B cell (primary cell): Measurements from ENCODE around the gene SSH3. TPM values are rescaled to one million over a fixed set of nuclear protein-coding genes. Genes with fewer than 3 reads are reported as not detected.

ENCODE experiments used
- ATAC-seq: fragments of 200-7000 bp; cut with Tn5 transposase; one replicate; pipeline ENCODE4 v1.10.0; 2021; ENCODE audit warnings: low read depth, mild to moderate bottlenecking, moderate number of reproducible peaks, moderate library complexity
- CTCF ChIA-PET: fragments of 350-600 bp; sonication (Branson Sonifier 250); formaldehyde crosslinking; loops from one replicate; lab custom pipeline; 2021; ENCODE audit warnings: antibody characterized with exemption, inconsistent platforms; lab: Charles Lee
- POLR2A ChIA-PET: fragments of 350-600 bp; sonication (Branson Sonifier 250); formaldehyde crosslinking; loops from one replicate; lab custom pipeline; 2021; ENCODE audit warnings: antibody characterized with exemption; lab: Charles Lee
- DNase-seq: peaks from one replicate; pipeline ENCODE4 v3.0.0; 2013
- H2AFZ ChIP-seq: 2 replicates; pipeline ENCODE4 v1.6.1; 2012; ENCODE audit warnings: mild to moderate bottlenecking, low read depth, low read length; ENCODE audit not compliant: insufficient read depth, poor library complexity, severe bottlenecking
- H3K27ac ChIP-seq, 2 donors: 1 replicate in 1 of 2; 2 replicates in 1 of 2; pipeline ENCODE4 v1.5.1; 2012 to 2013; ENCODE audit warnings: low read length in 2 of 2, mild to moderate bottlenecking in 2 of 2, moderate library complexity in 1 of 2
- H3K27me3 ChIP-seq, 4 experiments: fragments of 200-600 bp in 1 of 4; sonication (generic) in 1 of 4; replicated peaks in 1 of 4; 1 replicate in 2 of 4; 2 replicates in 2 of 4; pipeline versions ENCODE4 v1.6.1 to v1.7.0; 2013 to 2016; ENCODE audit warnings: low read length in 3 of 4, mild to moderate bottlenecking in 2 of 4, mixed read lengths in 1 of 4, moderate library complexity in 1 of 4; ENCODE audit not compliant: insufficient read depth in 4 of 4, control insufficient read depth in 3 of 4; ENCODE audit errors: control extremely low read depth in 1 of 4
- H3K36me3 ChIP-seq, 2 experiments: replicated peaks in 1 of 2; 1 replicate in 1 of 2; 2 replicates in 1 of 2; pipeline versions ENCODE4 v1.6.1 to v1.7.1; 2013; ENCODE audit warnings: low read length in 1 of 2; ENCODE audit not compliant: insufficient read depth in 2 of 2, control insufficient read depth in 1 of 2; ENCODE audit errors: control extremely low read depth in 1 of 2, extremely low read depth in 1 of 2
- H3K4me1 ChIP-seq, 2 donors: fragments of 200-600 bp in 1 of 2; sonication (generic) in 1 of 2; 1 replicate in 1 of 2; 2 replicates in 1 of 2; pipeline versions ENCODE4 v1.5.1 to v1.6.1; 2013 to 2017; ENCODE audit warnings: low read length in 2 of 2; ENCODE audit not compliant: control insufficient read depth in 2 of 2, insufficient read depth in 2 of 2
- H3K4me2 ChIP-seq: replicated peaks from 2 replicates; pipeline ENCODE3; 2012; ENCODE audit warnings: mild to moderate bottlenecking, low read depth, low read length; ENCODE audit not compliant: poor library complexity, severe bottlenecking
- H3K4me3 ChIP-seq, 5 experiments: fragments of 200-600 bp in 1 of 5; sonication (generic) in 1 of 5; 1 replicate in 3 of 5; 2 replicates in 2 of 5; pipeline versions ENCODE4 v1.5.1 to v1.7.0; 2011 to 2016; ENCODE audit warnings: low read length in 4 of 5, mild to moderate bottlenecking in 4 of 5, low read depth in 2 of 5, control low read depth in 1 of 5, moderate library complexity in 1 of 5; ENCODE audit not compliant: insufficient read depth in 1 of 5; ENCODE audit errors: control extremely low read depth in 1 of 5, extremely low read depth in 1 of 5
- H3K79me2 ChIP-seq: fragments of 200-600 bp; sonication (generic); one replicate; pipeline ENCODE4 v1.6.0; 2016; ENCODE audit warnings: low read length; ENCODE audit not compliant: control insufficient read depth, insufficient read depth
- H3K9ac ChIP-seq: fragments of 200-600 bp; sonication (generic); 2 replicates; pipeline ENCODE4 v1.6.1; 2017; ENCODE audit warnings: mild to moderate bottlenecking, low read length, moderate library complexity
- H3K9me3 ChIP-seq, 3 donors: one replicate each; pipeline versions ENCODE4 v1.6.1 to v1.7.1; 2013; ENCODE audit warnings: low read length in 2 of 3; ENCODE audit not compliant: control insufficient read depth in 2 of 3, insufficient read depth in 1 of 3; ENCODE audit errors: control extremely low read depth in 1 of 3
- H4K20me1 ChIP-seq: 2 replicates; pipeline ENCODE4 v1.6.0; 2012; ENCODE audit warnings: mild to moderate bottlenecking, low read length; ENCODE audit not compliant: insufficient read depth, control insufficient read depth, poor library complexity, severe bottlenecking
- H3K27ac Mint-ChIP-seq: one replicate; pipeline ENCODE4 v1.8.0; 2021; ENCODE audit warnings: mixed read lengths
- H3K27me3 Mint-ChIP-seq: one replicate; pipeline ENCODE4 v1.8.0; 2021; ENCODE audit warnings: mixed read lengths
- H3K4me1 Mint-ChIP-seq: one replicate; pipeline ENCODE4 v1.8.0; 2021; ENCODE audit warnings: mixed read lengths
- H3K4me3 Mint-ChIP-seq: one replicate; pipeline ENCODE4 v1.8.0; 2021; ENCODE audit warnings: mixed read lengths
- H3K9me3 Mint-ChIP-seq: one replicate; pipeline ENCODE4 v1.8.0; 2022; ENCODE audit warnings: mixed read lengths; ENCODE audit not compliant: insufficient read depth
- CTCF ChIP-seq: fragments of 200-600 bp; IDR thresholded peaks from one replicate; pipeline ENCODE4 v1.8.0; 2022; ENCODE audit warnings: antibody characterized with exemption, mild to moderate bottlenecking
- EZH2 ChIP-seq: IDR thresholded peaks from 2 replicates; pipeline ENCODE4 v1.6.1; 2012; ENCODE audit warnings: borderline replicate concordance, low read depth, mild to moderate bottlenecking, moderate library complexity, low read length; ENCODE audit not compliant: insufficient read depth, poor library complexity, severe bottlenecking
- WGBS: methylation state at CpG from one replicate; pipeline ENCODE4 v1.1.5; 2013; ENCODE audit warnings: missing lambda C conversion rate; ENCODE audit not compliant: insufficient coverage; 5-methylcytosine and 5-hydroxymethylcytosine counted together
- intact Hi-C: fragments of 100-400 bp; cut with micrococcal nuclease; formaldehyde crosslinking; loops from one replicate; pipeline ENCODE4 v1.10.0; 2022
- polyA plus RNA-seq: library from polyadenylated mRNA; depleted of rRNA; stranded (reverse); fragments of >200 nt; gene quantifications from 2 replicates; pipeline ENCODE4 v1.2.3, GENCODE V29; 2012
- total RNA-seq, 2 donors: library from RNA; stranded (reverse); fragments of 120-200 nt in 1 of 2; gene quantifications; 1 replicate in 1 of 2; 2 replicates in 1 of 2; pipeline versions ENCODE4 v1.2.3 to v1.2.4, GENCODE V29; 2013 to 2022

The SSH3 gene
- total and polyA plus RNA-seq, 2 donors (not counting 1 experiment from before 2014, with no cell fraction given) = 4.0 to 7.2 TPM

GRCh38 chr11:67274768-67275605, 28.3 kb upstream of the SSH3 start:
- Histone ChIP-seq H4K20me1 (peaks cover 75% of the 10 kb centered on the region), H3K79me2 (peaks cover 100% of the 10 kb centered on the region), H3K4me2 (peak overlapping the region; percentile 92), H3K27me3 (no peaks in the 10 kb centered on the region), H3K36me3 (peaks cover 0 to 76% of the 10 kb centered on the region in 2 experiments), H3K27ac (peak overlapping the region; percentile 76 to 82), H3K4me1 (peaks cover 98 to 99% of the 10 kb centered on the region in 2 donors), H3K9ac (peak overlapping the region; percentile 18), H3K4me3 (no peak overlapping the region), H3K9me3 (no peaks in the 10 kb centered on the region), H2AFZ (no peak overlapping the region)
- DNase-seq (no peak), ATAC-seq (no peak)
- peaks cover 95% of the 10 kb centered on the region for H3K4me1 Mint-ChIP-seq
- TF ChIP-seq EZH2 (no peak), CTCF (no peak)
- peak overlapping the region; percentile 74 for H3K4me3 Mint-ChIP-seq
- WGBS = 49% methylated on average over 34 of the region's 35 CpGs
- H3K27me3 Mint-ChIP-seq = no peaks in the 10 kb centered on the region
- POLR2A ChIA-PET = interaction anchor here (1.7 to 2.0 kb wide), 2 partner anchors 13 to 78 kb away, joined by 4 to 13 read pairs; partner anchors contain the start of gene ANKRD13D
- H3K27ac Mint-ChIP-seq = peak overlapping the region; percentile 98
- H3K9me3 Mint-ChIP-seq = no peaks in the 10 kb centered on the region
- intact Hi-C loops = no loop called here
- CTCF ChIA-PET = interaction anchor here (0.9 to 5.5 kb wide), 4 partner anchors 7 to 42 kb away, joined by 3 to 46 read pairs (median 5); partner anchors contain the start of gene GRK2
